Body of pancreas (tissue), 4 donors: ENCODE data around the gene TMEM229B.

Experiments used
- CTCF ChIP-seq, 7 experiments: fragments of 450-650 bp in 4 of 7; fragments of 200-600 bp in 3 of 7; sonication (generic) in 3 of 7; IDR thresholded peaks; one replicate each; pipeline ENCODE4 v1.5.1; 2016 to 2019; ENCODE audit warnings: antibody characterized with exemption in 7 of 7
- POLR2A ChIP-seq, 3 donors: fragments of 450-650 bp; IDR thresholded peaks; one replicate each; pipeline ENCODE4 v1.6.1; 2016; ENCODE audit warnings: antibody characterized with exemption in 3 of 3, mild to moderate bottlenecking in 2 of 3

- TF ChIP-seq CTCF (IDR thresholded peaks at IDR 0.05) (peak; percentile 56 to 97 (median 65)), POLR2A (IDR thresholded peaks at IDR 0.05) (no peak)
Measured at GRCh38 chr14:67526676-67527459, 38.3 kb upstream of the TMEM229B start.
